ENCODE data around the gene ZDHHC3. TPM values are rescaled to one million over a fixed set of nuclear protein-coding genes. Genes with fewer than 3 reads are reported as not detected.

Gene ZDHHC3
- total and polyA plus RNA-seq, 4 donors = 15.4 to 43.0 (median 24.4) TPM

DNA sequence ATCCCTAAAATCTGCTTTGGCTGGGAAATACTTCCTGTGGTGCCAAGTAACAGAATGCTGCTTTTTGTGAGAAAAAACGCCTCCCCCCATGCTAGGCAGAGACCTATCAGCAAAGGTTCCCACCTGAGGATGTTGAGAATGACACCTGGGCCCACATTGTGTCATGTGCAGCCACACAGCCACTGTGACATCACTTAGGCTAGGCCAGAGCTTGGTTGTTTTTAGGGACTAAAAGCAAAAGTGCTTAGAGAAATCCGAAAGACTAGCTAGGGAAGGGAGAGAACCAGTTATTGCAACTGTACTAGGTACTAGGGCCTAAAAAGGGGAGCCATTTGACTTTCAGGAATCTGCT, 6.2 kb downstream of the ZDHHC3 start:
- TF ChIP-seq, protein P1, sequence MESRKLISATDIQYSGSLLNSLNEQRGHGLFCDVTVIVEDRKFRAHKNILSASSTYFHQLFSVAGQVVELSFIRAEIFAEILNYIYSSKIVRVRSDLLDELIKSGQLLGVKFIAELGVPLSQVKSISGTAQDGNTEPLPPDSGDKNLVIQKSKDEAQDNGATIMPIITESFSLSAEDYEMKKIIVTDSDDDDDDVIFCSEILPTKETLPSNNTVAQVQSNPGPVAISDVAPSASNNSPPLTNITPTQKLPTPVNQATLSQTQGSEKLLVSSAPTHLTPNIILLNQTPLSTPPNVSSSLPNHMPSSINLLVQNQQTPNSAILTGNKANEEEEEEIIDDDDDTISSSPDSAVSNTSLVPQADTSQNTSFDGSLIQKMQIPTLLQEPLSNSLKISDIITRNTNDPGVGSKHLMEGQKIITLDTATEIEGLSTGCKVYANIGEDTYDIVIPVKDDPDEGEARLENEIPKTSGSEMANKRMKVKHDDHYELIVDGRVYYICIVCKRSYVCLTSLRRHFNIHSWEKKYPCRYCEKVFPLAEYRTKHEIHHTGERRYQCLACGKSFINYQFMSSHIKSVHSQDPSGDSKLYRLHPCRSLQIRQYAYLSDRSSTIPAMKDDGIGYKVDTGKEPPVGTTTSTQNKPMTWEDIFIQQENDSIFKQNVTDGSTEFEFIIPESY (IDR thresholded peaks at IDR 0.05) = no peak
- TF ChIP-seq YY1 (IDR thresholded peaks at IDR 0.05) = no peak
- no peak for TF ChIP-seq GABPA (IDR thresholded peaks at IDR 0.05 in 1 of 2, conservative IDR thresholded peaks at IDR 0.05 in 1 of 2)
- TF ChIP-seq, protein P2, sequence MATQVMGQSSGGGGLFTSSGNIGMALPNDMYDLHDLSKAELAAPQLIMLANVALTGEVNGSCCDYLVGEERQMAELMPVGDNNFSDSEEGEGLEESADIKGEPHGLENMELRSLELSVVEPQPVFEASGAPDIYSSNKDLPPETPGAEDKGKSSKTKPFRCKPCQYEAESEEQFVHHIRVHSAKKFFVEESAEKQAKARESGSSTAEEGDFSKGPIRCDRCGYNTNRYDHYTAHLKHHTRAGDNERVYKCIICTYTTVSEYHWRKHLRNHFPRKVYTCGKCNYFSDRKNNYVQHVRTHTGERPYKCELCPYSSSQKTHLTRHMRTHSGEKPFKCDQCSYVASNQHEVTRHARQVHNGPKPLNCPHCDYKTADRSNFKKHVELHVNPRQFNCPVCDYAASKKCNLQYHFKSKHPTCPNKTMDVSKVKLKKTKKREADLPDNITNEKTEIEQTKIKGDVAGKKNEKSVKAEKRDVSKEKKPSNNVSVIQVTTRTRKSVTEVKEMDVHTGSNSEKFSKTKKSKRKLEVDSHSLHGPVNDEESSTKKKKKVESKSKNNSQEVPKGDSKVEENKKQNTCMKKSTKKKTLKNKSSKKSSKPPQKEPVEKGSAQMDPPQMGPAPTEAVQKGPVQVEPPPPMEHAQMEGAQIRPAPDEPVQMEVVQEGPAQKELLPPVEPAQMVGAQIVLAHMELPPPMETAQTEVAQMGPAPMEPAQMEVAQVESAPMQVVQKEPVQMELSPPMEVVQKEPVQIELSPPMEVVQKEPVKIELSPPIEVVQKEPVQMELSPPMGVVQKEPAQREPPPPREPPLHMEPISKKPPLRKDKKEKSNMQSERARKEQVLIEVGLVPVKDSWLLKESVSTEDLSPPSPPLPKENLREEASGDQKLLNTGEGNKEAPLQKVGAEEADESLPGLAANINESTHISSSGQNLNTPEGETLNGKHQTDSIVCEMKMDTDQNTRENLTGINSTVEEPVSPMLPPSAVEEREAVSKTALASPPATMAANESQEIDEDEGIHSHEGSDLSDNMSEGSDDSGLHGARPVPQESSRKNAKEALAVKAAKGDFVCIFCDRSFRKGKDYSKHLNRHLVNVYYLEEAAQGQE (IDR thresholded peaks at IDR 0.05) = no peak
- TF ChIP-seq SP1 (IDR thresholded peaks at IDR 0.05) = no peak
- no peak for TF ChIP-seq RAD21 (IDR thresholded peaks at IDR 0.05)
- H3K27ac ChIP-seq (ENCODE audit: low read depth in 1 of 2, low read length in 2 of 2) = no peak overlapping the region
- H3K4me1 ChIP-seq (ENCODE audit: control insufficient read depth in 4 of 4, insufficient read depth in 4 of 4, low read length in 3 of 4) = peaks cover 1 to 6% (median 5%) of the 10 kb centered on the region in 4 donors
- no peaks in the 10 kb centered on the region for H3K27me3 ChIP-seq (ENCODE audit: control insufficient read depth in 4 of 4, insufficient read depth in 4 of 4, low read length in 3 of 4)
- no peaks in the 10 kb centered on the region for H3K36me3 ChIP-seq (ENCODE audit: control insufficient read depth in 4 of 4, insufficient read depth in 3 of 4, low read depth in 1 of 4, low read length in 3 of 4)
- H3K9me3 ChIP-seq (ENCODE audit: control insufficient read depth in 4 of 4, low read length in 3 of 4) = no peaks in the 10 kb centered on the region
- DNase-seq (ENCODE audit: low spot score) = no peak
- H3K4me3 ChIP-seq (ENCODE audit: low read depth in 1 of 3, low read length in 3 of 3) = no peak overlapping the region
- H3K9ac ChIP-seq (ENCODE audit: low read depth in 1 of 2, low read length in 2 of 2) = no peak overlapping the region
- 88% methylated on average over 2 of the region's 2 CpGs for WGBS

DNA sequence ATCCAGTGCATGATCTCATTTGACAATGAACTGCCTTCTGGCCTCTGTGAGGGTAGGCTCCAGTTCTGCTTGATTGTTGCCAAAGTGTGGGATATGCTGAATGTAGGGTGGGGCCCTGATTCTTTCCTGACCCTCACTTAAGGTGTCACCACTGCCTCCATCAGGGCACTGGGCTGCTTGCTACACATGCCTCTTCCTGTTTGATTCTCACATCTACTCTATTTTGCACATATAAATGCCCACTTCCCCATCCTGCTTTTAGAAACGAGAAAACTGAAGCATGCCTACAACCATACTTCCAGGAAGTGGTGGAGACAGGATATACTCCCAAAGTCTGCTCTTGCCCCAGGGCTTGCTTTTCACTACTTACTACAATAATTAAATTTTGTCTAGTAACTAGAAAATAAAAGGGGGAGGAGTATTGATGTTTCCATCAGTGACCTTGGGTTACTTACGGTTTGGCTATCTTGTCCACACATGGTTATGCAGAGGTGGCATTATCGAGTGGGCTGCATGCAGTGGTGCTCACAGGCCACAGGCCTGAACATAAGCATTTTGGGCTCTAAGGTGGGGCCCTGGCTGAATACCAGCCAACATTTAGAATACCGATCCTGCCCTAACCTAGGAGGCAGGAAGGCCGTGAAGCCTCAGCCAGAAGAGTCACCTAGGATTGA, 6.7 kb downstream of the ZDHHC3 start:
- no peaks in the 10 kb centered on the region for H3K9me3 ChIP-seq (ENCODE audit: control insufficient read depth in 4 of 4, low read length in 3 of 4)
- H3K4me3 ChIP-seq (ENCODE audit: low read depth in 1 of 3, low read length in 3 of 3) = no peak overlapping the region
- H3K27me3 ChIP-seq (ENCODE audit: control insufficient read depth in 4 of 4, insufficient read depth in 4 of 4, low read length in 3 of 4) = no peaks in the 10 kb centered on the region
- H3K27ac ChIP-seq (ENCODE audit: low read depth in 1 of 2, low read length in 2 of 2) = no peak overlapping the region
- H3K36me3 ChIP-seq (ENCODE audit: control insufficient read depth in 4 of 4, insufficient read depth in 3 of 4, low read depth in 1 of 4, low read length in 3 of 4) = no peaks in the 10 kb centered on the region
- H3K4me1 ChIP-seq (ENCODE audit: control insufficient read depth in 4 of 4, insufficient read depth in 4 of 4, low read length in 3 of 4) = peaks cover 0 to 1% (median under 1%) of the 10 kb centered on the region in 4 donors
- no peak overlapping the region for H3K9ac ChIP-seq (ENCODE audit: low read depth in 1 of 2, low read length in 2 of 2)
- 86% methylated on average over 5 of the region's 5 CpGs for WGBS
- DNase-seq (ENCODE audit: low spot score) = no peak
- TF ChIP-seq EGR1 (IDR thresholded peaks at IDR 0.05; ENCODE audit: low read depth in 2 of 2) (no peak), YY1 (IDR thresholded peaks at IDR 0.05) (no peak), ATF3 (IDR thresholded peaks at IDR 0.05) (no peak), HNF4G (IDR thresholded peaks at IDR 0.05) (no peak), SP1 (IDR thresholded peaks at IDR 0.05) (no peak), FOXA2 (IDR thresholded peaks at IDR 0.05) (no peak), FOXA1 (IDR thresholded peaks at IDR 0.05) (no peak), JUND (IDR thresholded peaks at IDR 0.05) (no peak), HNF4A (conservative IDR thresholded peaks at IDR 0.05) (no peak)
- TF ChIP-seq, protein P1 (IDR thresholded peaks at IDR 0.05) = no peak

Measured in liver (tissue), 9 donors.